Caco-2 (cell line): ENCODE measurements around the gene CCR9. TPM values are rescaled to one million over a fixed set of nuclear protein-coding genes. Genes with fewer than 3 reads are reported as not detected.

Experiments
- BruUV-seq: library from RNA; stranded (reverse); fragments of 400-500 nt; replicated peaks from 2 replicates; lab custom pipeline; 2021; lab: Mats Ljungman, UMichigan
- CTCF ChIA-PET: fragments of 300-600 bp; sonication (Branson Sonifier 250); formaldehyde crosslinking; loops from one replicate; lab custom pipeline; 2022; ENCODE audit warnings: antibody characterized with exemption; lab: Charles Lee
- POLR2A ChIA-PET: fragments of 300-600 bp; sonication (Branson Sonifier 250); formaldehyde crosslinking; loops from one replicate; lab custom pipeline; 2022; ENCODE audit warnings: antibody characterized with exemption; lab: Charles Lee
- DNase-seq, 2 experiments: peaks; one replicate each; pipeline versions ENCODE4 v3.0.0 to v3.0.0-alpha.2; 2020 to 2022
- H3K27me3 ChIP-seq: replicated peaks from 2 replicates; pipeline ENCODE4 v1.6.0; 2011; ENCODE audit warnings: low read length; ENCODE audit not compliant: control insufficient read depth, insufficient read depth
- H3K36me3 ChIP-seq: 2 replicates; pipeline ENCODE4 v1.5.1; 2011; ENCODE audit warnings: low read length; ENCODE audit not compliant: control insufficient read depth, insufficient read depth
- H3K4me1 ChIP-seq: fragments of 250-450 bp; sonication (Bioruptor Pico); 2 replicates; pipeline ENCODE4 v1.5.1; 2020; ENCODE audit warnings: mild to moderate bottlenecking
- H3K4me3 ChIP-seq: 2 replicates; pipeline ENCODE4 v1.5.1; 2011; ENCODE audit warnings: low read depth, mild to moderate bottlenecking, control low read depth, low read length
- H3K9me3 ChIP-seq: fragments of 250-450 bp; sonication (Bioruptor Pico); 2 replicates; pipeline ENCODE4 v1.5.1; 2020; ENCODE audit warnings: mild to moderate bottlenecking, moderate library complexity
- H3K27ac Mint-ChIP-seq: one replicate; pipeline ENCODE4 v1.8.0; 2022; ENCODE audit warnings: mixed read lengths; ENCODE audit not compliant: unreplicated experiment
- H3K27me3 Mint-ChIP-seq: one replicate; pipeline ENCODE4 v1.8.0; 2022; ENCODE audit warnings: mixed read lengths; ENCODE audit not compliant: insufficient read depth, unreplicated experiment
- H3K36me3 Mint-ChIP-seq: one replicate; pipeline ENCODE4 v1.8.0; 2022; ENCODE audit warnings: mild to moderate bottlenecking, mixed read lengths; ENCODE audit not compliant: insufficient read depth, unreplicated experiment
- H3K4me1 Mint-ChIP-seq: one replicate; pipeline ENCODE4 v1.8.0; 2022; ENCODE audit warnings: low read depth, mixed read lengths; ENCODE audit not compliant: unreplicated experiment
- H3K4me3 Mint-ChIP-seq: one replicate; pipeline ENCODE4 v1.8.0; 2022; ENCODE audit warnings: mild to moderate bottlenecking, moderate library complexity, mixed read lengths; ENCODE audit not compliant: unreplicated experiment
- H3K9me3 Mint-ChIP-seq: one replicate; pipeline ENCODE4 v1.8.0; 2022; ENCODE audit warnings: mixed read lengths; ENCODE audit not compliant: unreplicated experiment
- CTCF ChIP-seq, 2 experiments: fragments of 200-600 bp in 1 of 2; IDR thresholded peaks; 1 replicate in 1 of 2; 2 replicates in 1 of 2; pipeline versions ENCODE4 v1.5.1 to v1.8.0; 2011 to 2022; ENCODE audit warnings: antibody characterized with exemption in 1 of 2, control low read depth in 1 of 2, inconsistent platforms in 1 of 2, low read depth in 1 of 2, low read length in 1 of 2, mild to moderate bottlenecking in 1 of 2, moderate library complexity in 1 of 2; ENCODE audit not compliant: insufficient read depth in 1 of 2, severe bottlenecking in 1 of 2, unreplicated experiment in 1 of 2
- intact Hi-C: fragments of 100-400 bp; cut with micrococcal nuclease; formaldehyde crosslinking; loops from one replicate; pipeline ENCODE4 v1.10.0; 2022; ENCODE audit not compliant: unreplicated experiment
- total RNA-seq: library from RNA; stranded (reverse); gene quantifications from 2 replicates; pipeline ENCODE4 v1.2.3, GENCODE V29; 2022

The CCR9 gene
- total RNA-seq, 1 experiment from 2014 or later: not detected

DNA sequence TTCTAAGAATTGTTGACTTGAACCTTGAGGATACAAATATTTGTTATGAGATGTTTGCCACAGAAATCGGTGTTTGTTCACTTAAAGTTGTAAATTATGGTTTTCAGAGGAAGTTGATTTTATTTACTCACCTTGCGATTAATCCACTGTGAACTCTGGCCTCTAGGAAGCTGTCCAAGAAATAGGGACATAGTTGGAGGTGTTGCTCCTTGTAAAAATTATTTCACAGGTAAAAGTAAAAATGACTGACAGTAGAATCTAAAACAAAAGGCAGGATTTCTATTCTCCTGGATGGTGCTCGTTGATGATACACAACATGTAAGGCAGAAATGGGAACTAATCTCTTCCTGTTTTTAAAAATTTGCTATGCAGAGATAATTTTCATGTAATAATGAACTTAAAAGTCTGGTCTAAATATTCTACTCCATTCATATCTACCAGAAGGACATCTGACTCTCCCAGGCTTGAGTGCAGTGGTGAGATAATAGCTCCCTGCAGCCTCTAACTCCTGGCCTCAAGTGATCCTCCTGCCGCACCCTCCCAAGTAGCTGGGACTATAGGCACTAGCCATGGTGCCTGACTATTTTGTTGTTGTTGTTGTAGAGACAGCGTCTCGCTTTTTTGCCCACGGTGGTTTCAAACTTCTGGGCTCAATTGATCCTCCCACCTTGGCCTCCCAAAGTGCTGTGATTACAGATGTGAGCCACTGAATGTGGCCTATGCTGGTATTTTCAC is 27.4 kb upstream of the CCR9 start:
- ChIA-PET POLR2A (no interaction called here), CTCF (no interaction called here)
- H3K36me3 Mint-ChIP-seq: no peaks in the 10 kb centered on the region
- H3K9me3 ChIP-seq: 0 out of 2 replicates have a peak, but pooled peaks cover 3% of the 10 kb centered on the region
- H3K27me3 Mint-ChIP-seq: no peaks in the 10 kb centered on the region
- no peak overlapping the region for H3K4me3 ChIP-seq
- intact Hi-C loops: no loop called here
- no peak for DNase-seq
- no peak overlapping the region for H3K4me3 Mint-ChIP-seq
- H3K4me1 ChIP-seq: peaks cover 18% of the 10 kb centered on the region
- no peak overlapping the region for H3K27ac Mint-ChIP-seq
- H3K27me3 ChIP-seq: no peaks in the 10 kb centered on the region
- H3K36me3 ChIP-seq: no peaks in the 10 kb centered on the region
- no TSS peak for BruUV-seq
- peaks cover 27% of the 10 kb centered on the region for H3K9me3 Mint-ChIP-seq
- TF ChIP-seq CTCF (IDR thresholded peaks at IDR 0.05; ENCODE audit: insufficient read depth in 1 of 2, low read depth in 1 of 2, low read length in 1 of 2, severe bottlenecking in 1 of 2, unreplicated experiment in 1 of 2): no peak
- peaks cover 16% of the 10 kb centered on the region for H3K4me1 Mint-ChIP-seq

DNA sequence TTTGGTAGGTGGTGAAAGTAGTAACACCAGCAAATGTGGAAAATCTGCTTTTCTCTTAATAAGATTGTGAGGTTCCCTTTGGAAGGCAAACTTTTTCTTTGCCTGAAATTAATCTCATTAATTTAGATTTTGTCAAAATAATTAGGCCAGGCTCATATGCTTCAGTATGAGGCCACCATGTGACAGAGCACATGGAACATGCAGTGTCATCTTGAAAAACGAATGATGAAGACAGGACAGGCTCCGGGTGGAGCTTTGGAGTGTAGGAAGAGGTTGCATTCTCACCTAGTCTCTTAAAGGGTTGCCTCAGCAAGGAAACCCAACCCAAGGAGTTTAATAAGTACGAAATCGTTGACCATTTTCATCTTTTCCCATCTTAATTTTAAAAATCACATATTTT is 25.9 kb upstream of the CCR9 start:
- Histone ChIP-seq H3K27me3 (no peaks in the 10 kb centered on the region), H3K36me3 (no peaks in the 10 kb centered on the region), H3K9me3 (0 out of 2 replicates have a peak, but pooled peaks cover 3% of the 10 kb centered on the region), H3K4me3 (no peak overlapping the region), H3K4me1 (peaks cover 18% of the 10 kb centered on the region)
- CTCF ChIA-PET: no interaction called here
- Mint-ChIP-seq H3K4me1 (peaks cover 16% of the 10 kb centered on the region), H3K27me3 (no peaks in the 10 kb centered on the region), H3K36me3 (no peaks in the 10 kb centered on the region), H3K27ac (no peak overlapping the region), H3K4me3 (peak overlapping the region; percentile 53), H3K9me3 (peaks cover 27% of the 10 kb centered on the region)
- intact Hi-C loops: no loop called here
- POLR2A ChIA-PET: no interaction called here
- no TSS peak for BruUV-seq
- no peak for TF ChIP-seq CTCF (IDR thresholded peaks at IDR 0.05; ENCODE audit: insufficient read depth in 1 of 2, low read depth in 1 of 2, low read length in 1 of 2, severe bottlenecking in 1 of 2, unreplicated experiment in 1 of 2)
- DNase-seq: no peak

DNA sequence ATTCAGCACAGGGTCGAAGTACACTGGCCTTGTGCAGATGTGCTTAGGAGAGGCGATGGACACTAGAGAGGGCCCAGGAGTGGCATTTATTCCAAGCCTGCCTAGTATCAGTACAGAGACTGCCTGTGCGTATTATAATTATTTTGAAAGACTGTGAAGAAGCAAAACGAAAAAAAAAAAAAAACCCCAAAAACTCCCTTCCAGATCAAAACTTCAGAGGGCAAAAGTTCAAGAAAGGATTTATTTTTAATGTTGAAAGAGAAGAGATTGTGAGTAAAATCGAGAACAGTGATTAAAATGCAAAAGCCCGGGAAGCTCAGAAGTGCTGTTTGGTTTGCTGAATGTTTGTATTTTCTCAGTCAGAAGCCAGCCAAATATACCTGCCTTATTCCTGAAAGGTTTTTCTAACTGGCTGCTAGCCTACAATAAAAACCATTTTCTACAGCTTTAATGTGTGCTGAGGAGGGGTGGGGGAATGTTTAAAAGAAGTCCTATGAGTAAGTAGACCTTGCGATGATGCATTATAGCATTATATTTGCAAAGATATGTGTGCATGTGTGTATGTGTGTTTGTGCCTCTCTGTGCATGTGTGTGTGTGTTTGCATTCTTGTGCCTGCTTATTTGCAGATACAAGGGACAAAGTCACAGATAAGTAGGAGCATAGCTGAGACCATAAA is 25.2 kb upstream of the CCR9 start:
- no peaks in the 10 kb centered on the region for H3K27me3 ChIP-seq
- no peak for TF ChIP-seq CTCF (IDR thresholded peaks at IDR 0.05; ENCODE audit: insufficient read depth in 1 of 2, low read depth in 1 of 2, low read length in 1 of 2, severe bottlenecking in 1 of 2, unreplicated experiment in 1 of 2)

More for the DNA sequence above, 25.2 kb upstream of the CCR9 start:
- peaks cover 20% of the 10 kb centered on the region for H3K9me3 Mint-ChIP-seq
- H3K4me3 Mint-ChIP-seq: peak overlapping the region; percentile 53
- POLR2A ChIA-PET: no interaction called here
- H3K4me1 ChIP-seq: peaks cover 18% of the 10 kb centered on the region
- no TSS peak for BruUV-seq
- no peaks in the 10 kb centered on the region for H3K36me3 Mint-ChIP-seq
- CTCF ChIA-PET: interaction anchor here (1.3 kb wide), 1 partner anchor 201 kb away, joined by 3 read pairs; no protein-coding TSS in a partner anchor
- H3K36me3 ChIP-seq: no peaks in the 10 kb centered on the region
- H3K4me3 ChIP-seq: no peak overlapping the region
- H3K4me1 Mint-ChIP-seq: peaks cover 16% of the 10 kb centered on the region
- H3K27ac Mint-ChIP-seq: no peak overlapping the region
- peak; percentile 26 to 41 for DNase-seq
- intact Hi-C loops: no loop called here
- 0 out of 2 replicates have a peak, but pooled peaks cover under 1% of the 10 kb centered on the region for H3K9me3 ChIP-seq
- H3K27me3 Mint-ChIP-seq: no peaks in the 10 kb centered on the region
